A673 (cell line): ENCODE data around the gene RAP2B.

ENCODE experiments used
- CTCF ChIP-seq: fragments of 300-800, 200-600 bp; sonication (generic); conservative IDR thresholded peaks from 2 replicates; pipeline ENCODE4 v1.5.1; 2017; ENCODE audit warnings: low read depth, mild to moderate bottlenecking, antibody characterized with exemption, low read length, moderate library complexity, mixed read lengths
- EZH2 ChIP-seq: fragments of 200-600 bp; sonication (generic); IDR thresholded peaks from 2 replicates; pipeline ENCODE4 v1.6.1; 2017; ENCODE audit warnings: borderline replicate concordance, low read depth, mild to moderate bottlenecking, mixed read lengths, antibody characterized with exemption, low read length; ENCODE audit not compliant: poor library complexity, severe bottlenecking

GRCh38 chr3:153166796-153167195 is 4.8 kb downstream of the RAP2B start:
- TF ChIP-seq CTCF (no peak), EZH2 (no peak)
